HG02763 (cell line): ENCODE data around the gene SH3RF2.

Experiments used
- ATAC-seq: cut with Tn5 transposase; IDR thresholded peaks from one replicate; pipeline ENCODE4 v1.9.1; 2021; ENCODE audit warnings: mild to moderate bottlenecking, moderate library complexity; ENCODE audit not compliant: unreplicated experiment

SH3RF2 gene

DNA sequence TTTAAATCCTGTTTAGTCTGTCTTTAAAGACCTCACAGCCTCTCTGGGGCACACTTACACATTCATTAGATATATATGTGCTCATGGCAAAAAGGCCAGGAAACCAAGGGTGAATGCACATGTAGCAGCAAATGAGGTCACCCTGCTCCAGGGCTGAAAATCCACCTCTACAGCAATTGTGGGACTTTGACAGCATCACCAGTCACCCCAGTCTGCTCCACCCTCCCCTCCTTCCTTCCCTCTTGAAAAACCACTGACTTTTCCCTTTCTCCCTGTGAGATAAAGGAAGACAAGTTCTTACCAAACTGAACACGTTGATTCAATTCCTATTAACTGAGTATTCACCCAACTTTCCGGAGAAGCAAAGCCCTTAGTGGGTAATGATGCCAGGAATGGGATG, 15.2 kb upstream of the SH3RF2 start:
- ATAC-seq, result no peak

- no peak for ATAC-seq
Measured at GRCh38 chr5:145922059-145922458, 14.3 kb upstream of the SH3RF2 start.

- ATAC-seq, result no peak
Measured at GRCh38 chr5:145923405-145923804, 13.0 kb upstream of the SH3RF2 start.

DNA sequence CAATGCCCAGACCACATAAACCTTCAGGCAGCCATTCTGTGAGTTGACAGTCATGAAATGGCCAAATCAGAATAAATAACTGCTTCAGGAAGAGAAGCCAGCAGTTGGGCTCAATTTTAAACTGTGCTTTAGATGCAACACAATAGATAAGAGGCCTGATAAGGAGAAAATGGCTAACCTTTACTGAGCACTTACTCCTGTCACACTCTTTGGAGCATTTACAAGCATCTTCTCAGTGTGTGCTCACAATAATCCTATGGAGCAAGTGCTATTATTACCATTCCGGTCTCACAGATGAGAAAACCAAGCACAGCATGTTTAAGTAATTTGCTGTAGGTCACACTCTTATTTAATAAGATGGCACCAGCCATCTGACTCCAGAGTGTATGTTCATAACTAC, 11.5 kb upstream of the SH3RF2 start:
- ATAC-seq, result no peak

DNA sequence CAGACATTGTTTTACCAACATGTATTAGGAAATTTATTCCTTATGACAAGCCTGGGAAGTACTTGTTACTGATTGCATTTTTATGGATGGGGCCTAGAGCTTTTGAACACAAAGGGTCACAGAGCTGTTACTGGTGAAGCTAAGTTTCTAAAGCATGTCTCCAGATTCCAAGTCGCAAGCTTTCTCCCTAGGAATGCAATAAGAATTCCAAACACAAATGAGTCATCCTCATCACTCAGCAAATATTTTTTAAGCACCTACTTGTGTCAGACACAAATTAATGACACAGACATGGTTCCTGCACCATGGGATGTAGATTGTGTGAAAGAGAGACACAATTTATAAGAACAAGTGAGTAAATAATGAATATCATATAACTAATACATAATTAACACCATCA, 11.0 kb upstream of the SH3RF2 start:
- ATAC-seq, result no peak

DNA sequence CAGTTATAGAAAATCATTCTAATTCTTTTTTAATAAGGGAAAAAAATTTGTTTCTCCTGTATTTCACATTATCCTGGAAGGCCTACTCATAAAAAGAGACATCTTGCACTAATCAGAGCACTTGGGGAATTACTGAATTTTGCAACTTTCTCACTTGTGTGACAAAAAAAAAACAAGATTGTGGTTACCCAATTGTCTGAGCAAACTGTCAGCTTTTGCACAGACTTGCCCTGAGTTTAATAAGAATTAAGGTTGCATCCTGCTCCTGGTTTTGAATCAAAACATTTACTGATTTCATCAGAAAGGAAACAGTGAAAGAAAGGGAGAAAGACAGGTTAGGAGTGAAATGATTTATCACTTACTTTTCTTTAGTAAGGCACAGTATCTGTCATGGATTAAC, 10.6 kb upstream of the SH3RF2 start:
- no peak for ATAC-seq

GRCh38 chr5:145931718-145932117, 4.7 kb upstream of the SH3RF2 start:
- ATAC-seq, result no peak

DNA sequence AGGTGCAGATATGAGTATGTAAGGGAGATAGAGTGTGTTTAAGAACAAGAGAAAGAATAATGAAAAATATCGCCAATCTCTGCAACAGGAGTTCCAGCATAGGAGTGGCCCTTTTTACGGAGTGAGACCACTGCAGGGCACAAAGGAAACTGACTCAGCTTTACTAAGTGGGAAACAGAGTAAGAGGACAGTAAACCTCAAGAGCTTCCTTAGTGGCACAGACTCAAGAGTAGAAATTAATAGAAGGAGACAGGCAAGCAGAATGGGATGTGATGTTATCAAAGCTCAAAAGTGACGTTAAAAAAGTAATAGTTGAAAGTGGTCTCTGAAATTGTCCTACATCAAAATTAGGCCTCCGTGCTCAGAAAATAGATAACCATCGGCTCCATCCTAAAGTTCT, 2.1 kb upstream of the SH3RF2 start:
- ATAC-seq, result no peak

GRCh38 chr5:145937432-145938250, 1.3 kb downstream of the SH3RF2 start:
- ATAC-seq, result no peak

- ATAC-seq, result no peak
Measured at GRCh38 chr5:145938776-145939539, 2.6 kb downstream of the SH3RF2 start.

DNA sequence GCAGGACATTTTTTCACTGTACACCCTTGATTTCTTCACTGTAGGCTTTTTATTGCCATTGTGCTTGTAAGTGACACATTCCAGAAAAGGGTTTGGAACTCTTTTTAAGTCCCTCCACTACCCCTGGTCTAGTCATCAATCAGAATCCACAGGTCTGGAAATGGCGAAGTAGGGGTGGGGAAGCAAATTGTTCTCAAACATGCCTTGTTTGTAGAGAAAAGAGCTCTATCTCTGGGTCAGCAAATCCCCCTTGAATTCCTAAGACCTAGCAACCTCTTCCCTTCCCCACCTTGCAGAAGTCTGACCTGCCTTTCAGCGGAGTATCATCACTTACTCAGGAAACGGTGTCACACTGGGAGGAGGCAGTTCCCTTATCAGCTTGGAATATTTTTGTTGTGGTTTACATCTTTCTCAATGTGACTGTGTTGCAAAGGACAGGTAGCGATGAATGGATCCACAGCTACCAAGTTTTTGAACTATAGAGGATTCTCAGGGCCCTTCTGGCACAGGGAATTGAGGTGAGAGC, 3.2 kb downstream of the SH3RF2 start:
- no peak for ATAC-seq

- no peak for ATAC-seq
Measured at GRCh38 chr5:145941096-145941447, 4.7 kb downstream of the SH3RF2 start.

GRCh38 chr5:145941448-145942130, 5.2 kb downstream of the SH3RF2 start:
- ATAC-seq, result no peak

GRCh38 chr5:145942201-145942600, 5.8 kb downstream of the SH3RF2 start:
- ATAC-seq, result no peak

DNA sequence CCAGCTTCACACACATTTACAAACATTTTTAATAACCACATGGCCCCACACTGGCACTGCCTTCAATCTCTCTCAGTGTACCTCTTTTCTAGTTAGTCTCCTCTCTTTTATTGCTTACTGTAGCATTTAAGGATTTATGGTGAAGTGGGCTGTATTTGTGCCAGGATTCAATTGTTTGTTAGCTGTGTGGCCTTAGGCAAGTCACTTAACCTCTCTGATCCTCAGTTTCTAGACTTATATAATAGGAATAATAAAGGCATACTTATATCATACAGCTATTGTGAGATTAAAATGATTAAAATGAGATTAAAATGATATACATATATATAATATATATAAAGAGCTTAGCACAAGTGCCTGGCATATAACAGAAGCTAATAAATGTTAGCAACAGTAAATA, 6.4 kb downstream of the SH3RF2 start:
- no peak for ATAC-seq

DNA sequence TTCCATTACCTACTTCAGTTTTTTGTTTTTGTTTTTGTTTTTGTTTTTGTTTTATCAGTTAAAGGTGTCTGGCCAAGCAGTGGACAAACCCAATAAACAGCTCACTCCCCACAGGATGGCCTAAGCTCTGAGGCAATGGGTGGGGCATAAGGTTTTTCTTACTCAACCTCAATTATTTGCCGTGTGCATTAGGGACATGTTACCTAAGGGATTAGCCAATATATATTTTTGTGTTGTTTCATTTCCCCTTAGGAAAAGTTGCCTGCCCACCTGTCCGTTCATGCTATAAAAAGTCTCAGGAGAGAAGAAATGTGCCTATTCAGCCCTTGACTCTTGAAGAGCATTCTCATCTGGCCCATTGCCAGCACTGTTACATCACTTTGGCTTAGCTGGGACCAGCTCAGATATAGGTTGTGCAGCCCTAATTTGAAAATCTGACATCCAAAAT, 7.3 kb downstream of the SH3RF2 start:
- ATAC-seq, result no peak

GRCh38 chr5:145944328-145944727, 8.0 kb downstream of the SH3RF2 start:
- no peak for ATAC-seq

DNA sequence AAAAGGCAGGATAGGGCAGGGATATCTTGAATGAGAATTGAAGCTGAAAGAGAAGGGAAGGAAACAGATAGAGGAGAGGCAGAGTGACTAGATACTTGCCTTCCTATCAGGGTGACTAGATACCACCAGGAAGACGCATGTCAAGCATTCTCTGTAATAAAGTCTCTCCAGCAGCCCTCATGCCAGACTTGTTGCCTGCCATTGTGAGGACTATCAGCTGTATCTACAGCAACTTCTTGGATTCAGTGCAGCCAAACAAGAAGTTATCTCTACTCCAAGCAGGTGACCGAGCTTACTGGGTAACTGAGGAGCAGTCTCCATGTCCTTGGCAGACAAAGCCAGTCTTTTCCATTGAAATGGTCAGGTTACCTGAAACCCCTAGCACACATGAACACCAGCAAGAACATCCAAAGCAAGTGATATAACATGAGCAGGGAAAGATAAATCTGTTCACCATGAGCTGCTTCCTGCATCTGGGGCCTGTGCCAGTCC, 9.3 kb downstream of the SH3RF2 start:
- no peak for ATAC-seq

- peak; percentile 80 for ATAC-seq
Measured at GRCh38 chr5:145946112-145946861, 9.9 kb downstream of the SH3RF2 start.

DNA sequence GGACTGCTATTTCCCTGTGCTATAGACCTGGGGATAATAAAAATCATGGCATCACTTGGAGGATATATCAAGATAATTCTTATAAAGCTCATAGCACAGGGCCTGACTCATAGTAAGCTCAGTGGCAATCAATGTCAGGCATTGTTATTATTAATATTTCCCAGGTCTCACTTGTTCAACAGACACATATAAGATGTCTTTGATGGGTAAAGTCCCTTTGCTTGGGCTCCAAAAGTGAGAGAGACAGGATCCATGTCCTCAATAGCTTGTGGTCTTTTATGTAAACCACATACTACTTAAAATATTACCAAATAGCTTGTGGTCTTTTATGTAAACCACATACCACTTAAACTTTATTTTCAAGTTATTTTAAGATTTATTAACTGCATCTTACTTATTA, 11.2 kb downstream of the SH3RF2 start:
- ATAC-seq, result no peak

DNA sequence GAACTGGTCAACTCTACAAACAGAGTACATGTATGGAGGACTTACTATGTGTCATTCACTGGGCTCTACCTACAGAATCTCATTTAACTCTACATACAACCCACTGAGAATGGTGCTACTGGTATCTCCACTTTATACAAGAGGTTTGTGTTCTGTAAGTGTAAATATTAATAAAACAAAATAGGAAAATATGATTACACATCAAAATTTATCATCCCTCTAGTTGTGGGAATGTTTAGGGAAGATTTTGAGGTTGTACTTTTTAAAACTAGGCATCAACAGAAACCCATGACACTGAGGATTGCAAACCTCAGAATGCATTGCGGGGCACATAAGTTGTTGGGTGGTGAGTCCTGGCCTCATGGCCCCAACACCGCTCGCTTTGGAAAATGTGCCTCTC, 11.7 kb downstream of the SH3RF2 start:
- no peak for ATAC-seq
